Measurements from ENCODE around the gene DISP3.

GRCh38 chr1:11513681-11514080, 34.7 kb downstream of the DISP3 start:
- TF ChIP-seq CTCF (IDR thresholded peaks at IDR 0.05) (no peak), ZFX (IDR thresholded peaks at IDR 0.05; ENCODE audit: borderline replicate concordance) (no peak)

Data from 22Rv1 (cell line).